ENCODE results near the gene RHBDF1.
"Not testable (repeated sequence)": the region's sequence is repeated elsewhere in the genome, so short reads cannot be mapped to it uniquely, and the experiment has no call there.

The RHBDF1 gene

GRCh38 chr16:33877-34647 is 38.4 kb downstream of the RHBDF1 start:
- no peak for DNase-seq

GRCh38 chr16:33154-33876 is 39.1 kb downstream of the RHBDF1 start:
- DNase-seq: not testable (repeated sequence)

- DNase-seq: not testable (repeated sequence)
These were observed 41.8 kb downstream of the RHBDF1 start for GRCh38 chr16:30627-31026.

DNA sequence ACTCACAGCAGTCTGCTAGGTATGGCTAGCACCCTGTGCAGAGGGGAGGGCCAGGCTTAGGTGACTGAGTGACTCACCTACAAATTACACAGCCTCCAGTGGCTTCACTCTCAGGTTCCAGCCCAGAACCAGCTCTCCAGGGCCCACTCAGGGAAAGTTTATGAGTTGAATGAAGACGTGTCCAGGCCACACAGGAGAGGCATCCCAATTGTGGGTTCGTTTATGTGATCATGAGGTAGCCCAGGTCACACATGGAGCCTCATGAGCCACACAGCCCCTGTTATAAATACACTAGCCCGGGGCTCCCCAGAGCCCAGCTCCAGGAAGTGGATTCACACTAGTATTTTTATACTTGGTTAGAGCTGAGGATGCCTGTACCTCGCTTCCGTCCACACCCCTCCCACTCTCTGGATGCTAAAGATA is 46.5 kb downstream of the RHBDF1 start:
- not testable (repeated sequence) for DNase-seq

- DNase-seq: not testable (repeated sequence)
These were observed 48.3 kb downstream of the RHBDF1 start for GRCh38 chr16:24151-24550.

DNA sequence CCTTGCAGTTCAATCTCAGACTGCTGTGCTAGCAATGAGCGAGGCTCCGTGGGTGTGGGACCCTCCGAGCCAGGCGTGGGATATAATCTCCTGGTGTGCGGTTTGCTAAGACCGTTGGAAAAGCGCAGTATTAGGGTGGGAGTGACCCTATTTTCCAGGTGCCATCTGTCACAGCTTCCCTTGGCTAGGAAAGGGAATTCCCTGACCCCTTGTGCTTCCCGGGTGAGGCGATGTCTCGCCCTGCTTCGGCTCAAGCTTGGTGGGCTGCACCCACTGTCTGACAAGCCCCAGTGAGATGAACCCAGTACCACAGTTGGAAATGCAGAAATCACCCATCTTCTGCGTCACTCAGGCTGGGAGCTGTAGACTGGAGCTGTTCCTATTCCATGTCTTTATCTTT is 51.5 kb downstream of the RHBDF1 start:
- DNase-seq: not testable (repeated sequence)

DNA sequence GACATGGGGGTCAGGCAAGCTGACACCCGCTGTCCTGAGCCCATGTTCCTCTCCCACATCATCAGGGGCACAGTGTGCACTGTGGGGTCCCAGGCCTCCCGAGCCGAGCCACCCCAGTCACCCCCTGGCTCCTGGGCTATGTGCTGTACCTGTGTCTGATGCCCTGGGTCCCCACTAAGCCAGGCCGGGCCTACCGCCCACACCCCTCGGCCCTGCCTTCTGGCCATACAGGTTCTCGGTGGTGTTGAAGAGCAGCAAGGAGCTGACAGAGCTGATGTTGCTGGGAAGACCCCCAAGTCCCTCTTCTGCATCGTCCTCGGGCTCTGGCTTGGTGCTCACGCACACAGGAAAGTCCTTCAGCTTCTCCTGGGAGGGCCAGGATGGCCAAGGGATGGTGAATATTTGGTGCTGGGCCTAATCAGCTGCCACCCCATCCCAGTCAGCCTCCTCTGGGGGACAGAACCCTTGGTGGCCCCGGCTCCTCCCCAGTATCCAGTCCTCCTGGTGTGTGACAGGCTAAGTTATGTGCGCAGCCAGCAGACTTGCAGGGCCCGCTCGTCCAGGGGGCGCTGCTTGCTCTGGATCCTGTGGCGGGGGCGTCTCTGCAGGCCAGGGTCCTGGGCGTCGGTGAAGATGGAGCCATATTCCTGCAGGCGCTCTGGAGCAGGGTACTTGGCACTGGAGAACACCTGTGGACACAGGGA is 55.2 kb downstream of the RHBDF1 start:
- DNase-seq: not testable (repeated sequence)

- peak; percentile 93 for DNase-seq
These were observed 61.7 kb downstream of the RHBDF1 start for GRCh38 chr16:10772-11171.

DNA sequence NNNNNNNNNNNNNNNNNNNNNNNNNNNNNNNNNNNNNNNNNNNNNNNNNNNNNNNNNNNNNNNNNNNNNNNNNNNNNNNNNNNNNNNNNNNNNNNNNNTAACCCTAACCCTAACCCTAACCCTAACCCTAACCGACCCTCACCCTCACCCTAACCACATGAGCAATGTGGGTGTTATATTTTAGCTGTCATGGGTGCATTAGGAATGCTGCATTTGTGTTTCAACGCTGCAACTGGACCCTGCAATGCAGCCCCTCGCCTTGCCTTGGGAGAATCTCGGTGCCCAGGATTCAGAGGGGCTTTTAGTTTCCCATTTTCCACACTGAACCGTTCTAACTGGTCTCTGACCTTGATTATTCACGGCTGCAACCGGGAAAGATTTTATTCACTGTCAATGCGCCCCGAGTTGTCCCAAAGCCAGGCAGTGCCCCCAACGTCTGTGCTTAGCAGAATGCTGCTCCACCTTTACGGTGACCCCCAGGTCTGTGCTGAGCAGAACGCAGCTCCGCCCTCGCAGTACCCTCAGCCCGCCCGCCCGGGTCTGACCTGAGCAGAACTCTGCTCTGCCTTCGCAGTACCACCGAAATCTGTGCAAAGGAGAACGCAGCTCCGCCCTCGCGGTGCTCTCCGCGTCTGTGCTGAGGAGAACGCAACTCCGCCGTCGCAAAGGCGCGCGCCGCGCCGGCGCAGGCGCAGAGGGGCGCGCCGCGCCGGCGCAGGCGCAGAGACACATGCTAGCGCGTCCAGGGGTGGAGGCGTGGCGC is 62.3 kb downstream of the RHBDF1 start:
- DNase-seq: peak; percentile 7
